GM21360 (cell line): ENCODE results near the gene GMCL2.
"Not testable (repeated sequence)": the region's sequence is repeated elsewhere in the genome, so short reads cannot be mapped to it uniquely, and the experiment has no call there.

ENCODE experiments used
- ATAC-seq: cut with Tn5 transposase; IDR thresholded peaks from one replicate; pipeline ENCODE4 v1.9.1; 2021; ENCODE audit warnings: mild to moderate bottlenecking, moderate library complexity; ENCODE audit not compliant: unreplicated experiment

GMCL2 gene

DNA sequence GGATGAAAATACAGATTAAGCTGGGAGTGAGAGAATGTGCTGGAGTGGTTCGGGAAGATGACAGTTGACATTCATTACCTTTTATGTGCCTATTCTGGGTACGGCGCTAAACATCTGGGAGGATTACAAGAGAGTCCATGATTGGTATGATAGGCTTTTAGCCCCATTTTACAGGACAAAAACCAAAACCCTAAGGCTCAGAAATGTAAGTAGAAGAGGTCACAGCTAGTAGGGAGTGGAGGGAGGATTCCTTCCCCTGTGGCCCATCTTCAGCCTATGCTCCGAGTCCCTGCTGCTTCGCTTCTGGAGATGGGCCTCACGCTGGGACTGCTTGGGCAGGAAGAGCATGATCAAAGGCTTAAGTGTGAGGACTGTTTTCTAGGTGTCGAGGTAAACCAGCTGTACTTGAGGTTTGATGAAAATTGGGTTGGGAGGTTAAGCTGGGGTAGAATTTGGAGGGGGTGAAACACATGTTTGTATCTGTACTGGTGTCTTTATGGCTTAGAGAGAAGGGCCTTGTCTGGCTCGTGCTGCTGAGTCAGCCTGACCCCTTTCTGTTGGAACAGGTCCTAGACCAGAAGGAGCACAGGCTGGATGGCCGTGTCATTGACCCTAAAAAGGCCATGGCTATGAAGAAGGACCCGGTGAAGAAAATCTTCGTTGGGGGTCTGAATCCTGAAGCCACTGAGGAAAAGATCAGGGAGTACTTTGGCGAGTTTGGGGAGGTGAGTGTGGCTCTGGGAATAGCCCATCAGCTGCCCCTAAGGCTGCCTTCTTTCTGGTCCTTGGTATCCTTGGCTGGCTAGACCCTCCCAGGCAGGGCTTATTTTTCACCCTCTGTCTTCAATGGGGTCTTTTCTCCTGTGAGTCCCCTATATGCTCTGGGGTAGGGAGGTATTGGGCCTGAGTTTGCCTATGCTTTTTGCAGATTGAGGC is 19.3 kb upstream of the GMCL2 start:
- no peak for ATAC-seq

DNA sequence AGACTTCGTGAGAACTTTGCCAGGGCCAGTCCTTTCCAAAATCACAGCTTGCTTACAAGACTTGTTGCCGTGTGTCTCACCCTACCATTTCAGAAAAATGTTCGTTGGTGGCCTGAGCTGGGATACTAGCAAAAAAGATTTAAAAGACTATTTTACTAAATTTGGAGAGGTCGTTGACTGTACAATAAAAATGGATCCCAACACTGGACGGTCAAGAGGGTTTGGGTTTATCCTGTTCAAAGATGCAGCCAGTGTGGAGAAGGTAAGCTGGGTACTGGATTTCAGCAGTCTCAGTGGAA is 18.5 kb upstream of the GMCL2 start:
- no peak for ATAC-seq

DNA sequence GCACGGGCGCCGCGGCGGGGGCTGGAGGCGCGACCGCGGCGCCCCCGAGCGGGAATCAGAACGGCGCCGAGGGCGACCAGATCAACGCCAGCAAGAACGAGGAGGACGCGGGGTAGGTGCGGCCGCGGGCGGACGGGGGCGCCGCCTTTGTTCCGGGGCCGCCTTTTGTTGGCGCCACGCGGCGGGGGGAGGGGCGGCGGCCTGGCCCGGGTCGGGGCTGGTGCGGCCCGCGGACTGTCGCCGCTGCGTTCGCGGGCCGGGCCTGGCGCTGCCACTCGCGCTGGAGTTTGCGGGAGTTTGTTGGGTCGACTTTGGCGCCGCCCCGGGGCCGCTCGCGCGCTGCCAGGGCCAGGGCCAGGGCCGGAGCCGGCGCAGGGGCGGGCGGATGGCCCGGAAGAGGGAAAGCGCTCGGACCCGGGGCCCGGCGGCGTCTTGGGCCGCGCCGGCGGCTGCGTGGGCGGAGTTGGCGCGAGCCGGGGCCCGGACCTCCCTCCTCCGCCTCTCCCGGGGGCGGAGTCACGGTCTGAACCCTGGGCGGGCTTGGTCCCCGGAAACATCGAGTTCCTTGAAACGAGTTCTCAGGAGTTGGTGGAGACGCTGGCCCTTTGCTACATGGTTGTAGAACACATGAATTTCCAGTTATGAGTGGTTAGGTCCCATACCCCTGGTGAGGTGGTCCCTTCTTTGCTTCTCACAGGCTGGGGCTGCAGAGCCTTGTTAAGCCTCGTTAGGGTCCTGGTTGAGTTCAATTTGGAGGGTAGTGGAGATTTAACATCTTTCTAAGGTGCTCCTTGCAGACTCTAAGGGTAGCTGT is 18.0 kb upstream of the GMCL2 start:
- peak; percentile 47 for ATAC-seq

DNA sequence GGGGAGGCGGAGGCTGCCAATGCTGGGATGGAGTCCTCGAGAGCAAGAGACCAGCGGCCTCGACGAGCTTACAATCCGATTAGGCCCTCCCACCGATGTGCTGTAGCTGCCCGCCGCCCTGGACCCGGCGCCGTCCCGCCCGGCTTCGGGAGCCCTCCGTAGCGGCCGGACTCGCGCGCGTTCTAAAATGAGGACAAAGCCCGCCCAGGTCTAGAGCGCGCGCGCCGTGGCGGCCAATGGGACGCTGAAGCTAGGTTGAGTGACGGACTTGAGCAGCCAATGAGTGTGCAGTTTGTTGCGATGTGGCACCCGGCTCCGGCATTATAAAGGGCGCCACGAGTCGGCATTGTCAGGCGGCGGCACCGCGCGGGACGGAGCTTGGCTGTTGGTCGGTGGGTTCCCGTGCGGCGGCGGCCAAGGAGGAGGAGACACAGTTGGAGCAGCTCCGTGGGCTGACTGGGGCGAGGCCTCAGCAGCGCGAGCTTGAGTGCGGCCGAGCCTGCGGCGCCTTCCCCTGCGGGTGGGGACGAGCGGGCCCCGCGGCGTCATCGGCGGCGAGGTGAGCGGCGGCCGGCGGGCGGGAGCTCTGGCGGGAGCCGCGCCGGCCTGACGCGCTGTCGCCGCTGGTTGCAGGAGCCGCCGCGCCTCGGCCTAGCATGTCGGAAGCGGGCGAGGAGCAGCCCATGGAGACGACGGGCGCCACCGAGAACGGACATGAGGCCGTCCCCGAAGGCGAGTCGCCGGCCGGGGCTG is 17.2 kb upstream of the GMCL2 start, which contains the start of gene HNRNPAB:
HNRNPAB (plus strand) TSS at position 352 of the 753 bp plus-strand sequence; CDS start at position 657, 305 bp downstream.
- peak; percentile 80 for ATAC-seq

DNA sequence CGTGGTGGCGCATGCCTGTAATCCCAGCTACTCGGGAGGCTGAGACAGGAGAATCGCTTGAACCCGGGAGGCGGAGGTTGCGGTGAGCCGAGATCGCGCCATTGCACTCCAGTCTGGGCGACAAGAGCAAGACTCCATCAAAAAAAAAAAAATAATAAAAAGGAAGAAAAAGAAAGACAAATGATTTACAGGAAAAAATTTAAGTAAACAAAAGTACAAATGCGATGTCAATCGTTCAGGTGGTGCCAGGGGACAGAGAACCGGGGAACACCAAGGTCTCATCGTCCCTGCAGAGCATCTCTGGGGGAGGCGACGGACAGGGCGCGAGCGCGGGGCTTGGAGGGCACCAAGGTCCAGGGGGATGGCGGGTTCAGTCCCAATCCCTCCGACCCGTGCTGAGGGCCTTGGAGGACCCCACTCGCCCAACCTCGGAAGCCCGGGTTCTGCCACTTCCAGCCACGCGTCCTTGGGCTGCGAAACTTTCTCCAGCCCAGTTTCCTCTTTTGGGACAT is 16.6 kb upstream of the GMCL2 start:
- peak; percentile 2 for ATAC-seq

DNA sequence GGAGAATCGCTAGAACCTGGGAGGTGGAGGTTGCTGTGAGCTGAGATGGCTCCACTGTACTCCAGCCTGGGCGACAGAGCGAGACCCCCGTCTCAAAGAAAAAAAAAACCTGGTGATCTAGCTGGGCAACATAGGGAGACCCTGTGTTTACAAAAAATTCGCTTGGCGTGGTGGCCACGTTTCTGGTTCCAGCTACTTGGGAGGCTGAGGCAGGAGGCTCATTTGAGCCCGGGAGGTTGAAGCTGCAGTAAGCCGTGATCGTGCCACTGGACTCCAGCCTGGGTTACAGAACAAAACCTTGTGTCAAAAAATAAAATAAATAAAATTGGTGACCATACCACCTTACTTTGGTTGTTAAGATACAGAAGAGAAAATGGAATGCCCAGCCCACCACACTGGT is 15.4 kb upstream of the GMCL2 start:
- ATAC-seq: no peak

DNA sequence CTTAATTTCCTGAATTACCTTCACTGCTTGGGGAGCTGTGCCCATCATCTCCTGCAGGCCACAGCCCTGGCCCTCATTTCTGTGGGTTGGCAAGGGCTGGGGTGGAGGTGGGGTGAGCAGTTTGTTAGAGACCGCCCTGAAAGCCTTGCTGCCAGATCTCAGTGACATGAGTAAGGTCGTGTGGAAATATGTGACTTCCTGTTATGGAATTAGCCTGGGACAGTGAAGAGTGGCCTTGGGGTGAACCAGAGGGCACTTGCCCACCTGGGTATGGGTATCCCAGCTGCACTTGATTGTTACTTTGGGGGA is 14.7 kb upstream of the GMCL2 start:
- ATAC-seq: no peak

DNA sequence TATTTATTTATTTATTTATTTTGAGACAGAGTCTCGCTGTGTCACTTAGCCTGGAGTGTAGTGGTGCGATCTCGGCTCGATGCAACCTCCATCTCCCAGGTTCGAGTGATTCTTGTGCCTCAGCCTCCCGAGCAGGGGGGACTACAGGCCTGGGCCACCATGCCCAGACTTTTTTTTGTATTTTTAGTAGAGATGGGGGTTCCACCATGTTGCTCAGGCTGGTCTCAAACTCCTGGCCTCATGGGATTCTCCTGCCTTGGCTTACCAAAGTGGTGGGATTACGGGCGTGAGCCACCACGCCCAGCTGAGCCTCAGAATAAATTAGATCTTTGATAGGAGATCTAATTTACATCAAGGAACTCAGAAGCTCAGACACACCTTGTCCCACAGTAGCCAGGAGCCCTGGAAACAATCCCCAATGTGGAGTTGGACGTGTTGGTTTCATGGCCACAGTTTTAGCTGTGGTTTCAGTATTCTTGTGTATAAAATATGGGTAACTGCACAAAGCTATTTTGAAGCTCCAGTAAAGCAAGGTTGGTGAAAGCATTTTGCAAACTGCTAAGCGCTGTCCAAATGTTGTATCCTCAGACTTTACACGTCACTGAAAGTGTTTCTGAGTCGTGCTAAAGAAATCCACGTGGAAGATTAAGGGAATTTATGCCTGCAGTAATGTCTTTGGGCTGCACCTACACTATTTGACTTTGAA is 14.2 kb upstream of the GMCL2 start:
- no peak for ATAC-seq

DNA sequence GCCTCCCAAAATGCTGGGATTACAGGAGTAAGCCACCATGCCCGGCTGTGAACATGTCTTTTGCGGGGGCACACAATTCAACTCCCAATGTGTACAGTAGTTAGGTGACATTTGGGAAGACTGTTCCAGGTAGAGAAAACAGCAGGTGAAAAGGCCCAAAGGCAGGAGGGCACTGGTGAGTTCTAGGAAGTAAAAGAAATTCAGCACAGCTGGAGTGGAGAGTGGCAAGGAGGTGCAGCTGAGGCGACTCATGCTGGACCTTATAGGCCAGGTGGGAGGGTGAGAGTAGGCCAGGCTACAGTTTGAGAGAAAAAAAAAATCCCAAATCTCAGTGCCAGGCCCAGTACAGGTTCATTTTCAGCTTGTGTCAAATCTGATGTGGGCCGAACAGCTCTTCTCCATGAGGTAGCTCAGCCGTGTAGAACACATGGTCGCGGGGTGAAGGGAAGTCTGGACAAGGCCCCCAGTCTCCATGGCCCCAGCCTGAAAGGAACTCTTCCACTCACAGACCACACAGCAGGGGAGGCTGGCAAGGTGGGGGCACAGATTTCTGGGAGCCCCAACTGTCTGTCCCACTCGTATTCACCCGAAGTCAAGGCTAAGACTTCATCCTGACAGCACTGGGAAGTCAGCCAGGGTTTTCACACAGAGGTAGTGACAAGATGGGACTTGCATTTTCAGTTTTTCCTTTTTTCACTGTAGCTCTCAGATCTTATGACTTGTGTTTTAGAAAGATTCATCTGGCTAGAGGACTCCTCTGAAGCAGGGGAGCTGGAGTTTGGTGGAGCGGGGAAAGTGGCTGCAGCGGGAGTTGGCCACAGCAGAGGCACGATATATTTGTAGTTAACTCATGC is 12.6 kb upstream of the GMCL2 start:
- no peak for ATAC-seq

DNA sequence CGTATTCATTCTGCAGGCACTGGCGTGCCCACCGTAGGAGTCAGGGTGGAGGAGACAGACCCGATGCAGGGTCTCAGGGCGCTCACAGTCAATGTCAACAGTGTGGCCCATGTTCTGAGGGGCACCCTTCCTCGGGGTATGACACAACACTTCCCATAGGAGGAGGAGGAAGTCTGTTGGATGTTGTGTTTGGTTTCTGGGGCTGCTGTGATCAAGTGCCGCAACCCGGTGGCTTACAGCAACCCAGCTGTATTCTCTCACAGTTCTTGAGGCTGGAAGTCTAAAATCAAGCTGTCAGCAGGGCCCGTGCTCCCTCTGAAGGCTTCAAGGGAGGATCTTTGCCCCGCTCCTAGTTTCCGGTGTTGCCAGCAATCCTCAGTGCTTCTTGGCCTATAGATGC is 11.5 kb upstream of the GMCL2 start:
- ATAC-seq: no peak

DNA sequence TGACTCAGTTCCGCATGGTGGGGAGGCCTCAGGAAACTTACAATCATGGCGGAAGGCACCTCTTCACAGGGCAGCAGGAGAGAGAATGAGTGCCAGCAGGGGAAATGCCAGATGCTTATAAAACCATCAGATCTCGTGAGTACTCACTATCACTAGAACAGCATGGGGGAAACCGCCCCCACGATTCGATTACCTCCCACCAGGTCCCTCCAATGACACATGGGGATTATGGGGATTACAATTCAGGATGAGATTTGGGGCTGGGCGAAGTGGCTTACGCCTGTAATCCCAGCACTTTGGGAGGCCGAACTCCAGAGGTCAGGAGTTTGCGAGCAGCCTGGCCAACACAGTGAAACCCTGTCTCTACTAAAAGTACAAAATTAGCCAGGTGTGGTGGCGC is 11.0 kb upstream of the GMCL2 start:
- ATAC-seq: not testable (repeated sequence)

DNA sequence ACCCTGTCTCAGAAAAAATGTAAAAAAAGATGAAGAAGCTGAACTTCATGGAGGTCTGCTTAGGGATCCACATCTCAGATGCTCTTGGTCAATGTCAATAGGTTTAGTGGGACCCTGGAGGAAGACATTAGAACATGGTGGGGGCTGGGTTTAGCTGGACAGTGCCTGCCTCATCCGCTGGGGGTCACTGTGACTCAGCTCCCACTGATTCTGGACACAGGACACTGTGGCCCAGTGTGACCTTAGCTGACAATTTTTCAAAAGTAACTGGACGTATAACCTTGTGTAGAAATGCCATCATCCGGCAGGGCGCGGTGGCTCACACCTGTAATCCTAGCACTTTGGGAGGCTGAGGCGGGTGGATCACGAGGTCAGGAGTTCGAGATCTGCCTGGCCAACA is 9.8 kb upstream of the GMCL2 start:
- ATAC-seq: no peak

DNA sequence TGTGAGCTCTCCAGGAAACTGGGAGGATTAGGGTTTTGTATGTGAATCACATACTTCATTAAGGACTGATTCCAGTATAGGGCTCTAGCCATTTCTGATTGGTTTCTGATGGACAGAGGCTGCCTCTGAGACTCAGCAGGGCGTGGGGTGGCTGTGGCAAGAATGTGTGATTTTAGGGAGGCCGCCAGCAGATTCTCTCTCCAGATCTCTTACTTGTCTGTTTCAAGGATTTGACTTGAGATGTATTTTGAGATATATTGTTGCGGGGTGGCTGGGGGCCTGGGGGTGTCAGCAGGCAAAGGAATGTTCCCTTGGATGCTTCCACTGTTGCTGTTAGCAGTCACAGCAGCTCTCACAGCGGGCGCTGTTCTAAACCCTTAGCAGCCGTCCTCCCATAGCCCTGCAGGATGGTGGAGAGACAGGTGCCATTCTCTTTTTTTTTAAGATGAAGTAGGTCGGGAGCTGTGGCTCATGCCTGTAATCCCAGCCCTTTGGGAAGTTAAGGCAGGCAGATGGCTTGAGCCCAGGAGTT is 9.2 kb upstream of the GMCL2 start:
- no peak for ATAC-seq

DNA sequence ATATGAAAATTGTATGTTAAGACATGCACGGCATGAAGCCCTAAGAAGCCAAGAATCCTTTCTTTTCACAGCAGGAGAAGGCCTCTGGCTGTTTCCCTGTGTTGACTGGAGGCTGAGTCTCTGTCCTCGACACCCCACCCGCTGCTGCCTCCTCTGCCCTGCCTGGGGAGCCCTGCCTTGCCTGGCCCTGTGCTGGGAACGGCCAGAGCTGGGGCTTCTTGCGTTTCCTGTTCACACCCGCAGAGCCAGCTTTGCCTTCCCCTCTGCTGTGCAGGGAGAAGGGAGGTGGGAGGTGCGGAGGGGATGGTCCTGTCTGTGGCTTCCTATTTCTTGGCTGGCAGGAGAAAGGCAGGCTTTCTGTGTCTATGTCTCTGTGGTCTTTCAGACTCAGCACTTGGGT is 6.9 kb upstream of the GMCL2 start:
- ATAC-seq: no peak

DNA sequence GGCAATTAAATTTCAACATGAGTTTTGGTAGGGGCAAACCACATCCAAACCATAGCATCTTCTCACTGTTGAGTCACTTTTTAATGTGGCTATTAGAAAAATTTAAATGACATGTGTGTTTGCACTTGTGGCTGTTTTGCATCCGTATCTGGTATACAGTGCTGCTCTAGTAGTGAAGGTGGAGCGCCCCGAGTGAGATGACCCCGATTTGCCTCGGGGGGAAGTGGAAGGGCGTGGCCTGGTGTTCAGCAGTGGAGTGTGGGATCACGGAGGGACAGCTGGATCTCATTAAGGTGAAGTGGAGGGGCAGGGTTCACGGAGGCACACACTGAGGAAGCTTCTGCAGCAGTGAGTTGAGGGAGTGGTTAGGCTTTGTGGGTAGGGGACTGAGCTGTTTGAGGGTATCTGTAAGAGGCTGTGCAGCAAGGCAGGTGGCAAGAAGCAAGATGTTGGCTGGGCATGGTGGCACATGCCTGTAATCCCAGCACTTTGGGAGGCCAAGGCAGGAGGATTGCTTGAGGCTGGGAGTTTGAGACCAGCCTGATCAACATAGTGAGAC is 6.2 kb upstream of the GMCL2 start:
- ATAC-seq: no peak

DNA sequence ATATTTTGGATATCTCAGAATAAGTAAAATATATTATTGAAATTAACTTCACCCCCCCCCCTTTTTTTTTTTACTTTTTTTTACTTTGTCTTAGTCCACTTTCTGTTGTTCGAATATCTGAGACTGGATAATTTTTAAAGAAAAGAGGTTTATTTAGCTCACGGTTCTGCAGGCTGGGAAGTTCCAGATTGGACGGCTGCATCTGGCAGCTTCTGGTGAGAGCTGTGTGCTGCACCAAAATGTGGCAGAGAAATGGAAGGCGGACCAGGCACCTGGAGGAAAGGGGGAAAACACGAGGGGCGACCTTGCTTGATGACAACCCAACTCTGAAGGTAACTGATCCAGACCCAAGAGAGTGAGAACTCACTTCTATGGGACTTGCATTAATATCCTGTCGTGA is 5.6 kb upstream of the GMCL2 start:
- no peak for ATAC-seq

DNA sequence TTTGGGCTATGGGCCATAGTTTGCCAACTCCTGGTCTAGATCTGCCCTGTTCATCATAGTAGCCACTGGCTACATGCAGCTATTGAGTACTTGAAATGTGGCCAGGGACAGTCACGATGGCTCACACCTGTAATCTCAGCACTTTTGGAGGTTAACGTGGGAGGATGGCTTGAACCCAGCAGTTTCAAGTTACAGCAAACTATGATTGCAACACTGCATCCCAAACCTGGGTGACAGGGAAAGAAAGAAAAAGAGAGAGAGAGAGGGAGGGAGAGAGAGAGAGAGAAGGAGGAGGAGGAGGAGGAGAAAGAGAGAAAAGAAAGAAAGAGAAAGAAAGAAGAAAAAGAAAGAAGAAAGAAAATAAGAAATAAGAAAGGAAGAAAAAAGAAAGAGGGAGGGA is 5.1 kb upstream of the GMCL2 start:
- no peak for ATAC-seq

DNA sequence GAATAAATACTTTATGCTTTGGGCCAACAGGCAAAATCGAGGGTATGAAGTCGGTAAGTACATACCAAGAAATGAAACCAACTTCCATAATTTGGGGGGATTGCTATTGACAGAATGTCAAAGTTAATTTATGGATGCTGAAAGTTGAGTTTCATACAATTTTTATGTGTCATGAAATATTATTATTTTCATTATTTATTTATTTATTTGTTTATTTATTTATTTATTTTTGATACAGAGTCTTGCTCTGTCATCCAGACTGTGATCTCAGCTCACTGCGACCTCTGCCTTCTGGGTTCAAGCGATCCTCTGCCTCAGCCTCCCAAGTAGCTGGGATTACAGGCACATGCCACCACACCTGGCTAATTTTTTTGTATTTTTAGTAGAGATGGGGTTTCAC is 4.5 kb upstream of the GMCL2 start:
- ATAC-seq: no peak

DNA sequence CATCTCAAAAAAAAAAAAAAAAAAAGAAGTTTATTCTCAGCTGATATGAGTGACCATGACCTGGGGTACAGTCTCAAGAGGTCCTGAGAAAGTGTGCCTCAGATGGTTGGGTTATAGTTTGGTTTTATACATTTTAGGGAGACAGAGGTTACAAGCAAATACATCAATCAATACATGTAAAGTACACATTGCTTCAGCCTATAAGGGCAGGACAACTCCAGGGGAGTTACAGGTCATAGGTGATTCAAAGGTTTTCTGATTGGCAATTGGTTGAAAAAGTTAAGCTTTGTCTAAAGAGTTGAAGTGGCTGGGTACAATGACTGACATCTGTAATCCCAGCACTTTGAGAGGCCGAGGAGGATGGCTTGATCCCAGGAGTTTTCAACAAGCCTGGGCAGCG is 2.3 kb upstream of the GMCL2 start:
- ATAC-seq: no peak
